ENCODE measurements around the gene FBXO42.
A peak's percentile ranks its signal among the peaks of the same experiment; 100 is the strongest.
"Not testable (repeated sequence)": the region's sequence is repeated elsewhere in the genome, so short reads cannot be mapped to it uniquely, and the experiment has no call there.

FBXO42 gene

DNA sequence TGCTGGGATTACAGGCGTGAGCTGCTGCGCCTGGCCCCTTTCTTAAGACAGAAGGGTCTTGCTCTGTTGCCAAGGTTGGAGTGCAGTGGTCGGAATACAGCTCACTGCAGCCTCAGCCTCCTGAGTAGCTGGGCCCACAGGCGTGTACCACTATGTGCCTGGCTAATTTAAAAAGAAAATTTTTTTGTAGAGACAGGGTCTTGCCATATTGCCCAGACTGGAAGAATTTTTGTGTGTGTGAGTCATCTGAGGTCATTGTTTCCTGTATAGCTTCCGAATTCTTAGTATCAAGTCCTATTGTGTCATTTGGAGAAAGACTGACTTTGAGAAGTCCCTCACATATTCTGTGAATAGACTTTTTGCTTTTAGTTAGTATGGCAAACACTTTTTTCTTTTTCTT lies 19.4 kb upstream of the FBXO42 start:
- DNase-seq = no peak

GRCh38 chr1:16369821-16370220 lies 17.5 kb upstream of the FBXO42 start:
- no peak for DNase-seq

- DNase-seq = no peak
These were observed 15.9 kb upstream of the FBXO42 start for GRCh38 chr1:16367968-16368890.

GRCh38 chr1:16367258-16367967 lies 15.1 kb upstream of the FBXO42 start:
- DNase-seq = peak; percentile 79

DNA sequence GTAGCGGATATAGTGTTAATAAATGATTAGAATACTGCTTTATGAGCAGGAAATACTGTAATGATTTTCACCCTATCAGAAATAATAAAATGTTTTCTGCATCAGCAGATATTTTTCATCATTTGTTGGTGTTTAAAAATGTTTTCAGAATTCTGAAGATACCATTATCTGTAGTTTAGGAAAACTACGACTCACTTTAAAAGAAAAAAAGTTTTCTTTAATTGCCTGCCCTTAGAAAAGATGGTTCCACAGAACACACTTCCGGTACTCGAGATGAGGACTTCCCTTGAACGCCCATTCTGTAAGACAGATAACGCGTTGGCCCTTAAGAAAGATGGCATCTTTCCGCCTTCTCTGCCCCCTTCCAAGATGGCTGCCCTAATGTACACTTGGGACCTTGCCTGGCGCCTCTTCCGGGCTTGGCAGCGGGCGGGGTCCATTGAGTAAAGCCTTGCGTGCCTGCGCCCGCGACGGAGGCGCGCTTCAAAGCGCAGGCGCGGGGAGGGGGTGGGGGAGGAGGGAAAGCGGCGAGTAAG lies 14.5 kb upstream of the FBXO42 start, which contains the start of gene SZRD1:
TSS of gene SZRD1 (plus strand) at position 521 of the 536 bp plus-strand sequence. CDS start 16 bp downstream, outside the sequence.
- DNase-seq = peak; percentile 95

- not testable (repeated sequence) for DNase-seq
These were observed 12.8 kb upstream of the FBXO42 start for GRCh38 chr1:16365146-16365498.

DNA sequence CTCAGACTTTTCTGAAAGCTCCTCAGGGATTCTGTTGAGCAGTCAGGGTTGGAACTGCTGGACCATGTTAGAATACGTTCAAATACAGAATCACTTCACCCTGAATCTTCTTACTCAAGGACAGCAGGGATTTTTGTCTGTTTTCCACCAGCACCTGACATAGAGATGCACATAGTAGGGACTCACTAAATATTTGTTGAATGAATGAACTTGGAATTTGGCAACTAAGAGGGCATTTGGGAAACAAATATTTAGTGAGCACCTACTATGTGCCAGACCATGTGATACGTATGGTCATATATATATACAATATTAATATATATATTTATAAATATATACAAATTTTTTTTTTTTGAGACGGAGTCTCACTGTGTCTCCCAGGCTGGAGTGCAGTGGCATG lies 4.6 kb upstream of the FBXO42 start:
- DNase-seq = no peak

DNA sequence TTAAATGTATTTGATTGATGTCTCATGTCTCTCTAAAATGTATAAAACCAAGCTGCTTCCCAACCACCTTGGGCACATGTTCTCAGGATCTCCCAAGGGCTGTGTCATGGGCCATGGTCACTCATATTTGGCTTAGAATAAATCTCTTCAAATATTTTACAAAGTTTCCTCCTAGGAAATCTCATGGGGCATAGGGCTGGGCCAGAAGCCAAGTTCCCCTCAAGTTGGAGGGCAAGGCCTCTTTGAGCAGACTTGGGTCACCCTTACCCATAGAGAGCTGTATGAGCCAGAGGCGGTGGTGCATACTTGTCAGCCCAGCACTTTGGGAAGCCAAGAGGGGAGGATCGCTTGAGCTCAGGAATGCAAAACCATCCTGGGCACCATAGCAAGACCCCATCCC lies 2.3 kb upstream of the FBXO42 start:
- no peak for DNase-seq

DNA sequence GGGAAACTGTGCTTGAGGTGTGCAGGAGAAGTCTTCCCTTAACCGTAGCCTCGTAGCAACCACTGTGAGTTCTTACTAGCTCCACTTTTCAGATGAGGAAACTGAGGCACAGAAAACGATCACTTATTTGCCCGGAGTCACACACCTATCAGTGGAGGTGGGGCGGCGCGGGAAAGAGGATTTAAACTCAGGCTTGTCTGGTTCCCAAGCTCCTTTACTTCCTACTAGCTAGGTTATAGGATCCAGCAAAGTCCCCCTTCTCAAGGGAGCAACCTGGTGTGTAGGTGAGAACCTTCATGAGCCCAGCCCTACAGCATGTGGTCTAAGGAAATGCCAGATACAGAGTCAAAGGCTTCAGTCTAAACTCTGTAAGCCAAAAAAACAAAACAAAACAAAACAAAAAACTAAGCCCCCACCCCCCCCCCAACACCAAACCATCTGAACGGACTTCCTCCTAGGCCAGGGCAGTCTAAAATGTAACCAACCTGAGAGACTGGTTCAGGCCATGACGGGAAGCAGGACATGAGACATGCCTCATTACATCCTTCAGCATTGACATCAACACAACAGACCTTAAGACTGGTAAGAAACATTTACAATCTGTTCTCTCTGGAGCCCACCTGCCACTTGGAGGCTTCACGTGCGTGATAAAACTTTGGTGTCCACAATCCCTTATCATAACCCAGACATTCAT lies 709 bp upstream of the FBXO42 start:
- no peak for DNase-seq

GRCh38 chr1:16351456-16351993 lies 755 bp downstream of the FBXO42 start:
- DNase-seq = no peak

GRCh38 chr1:16349847-16350406 lies 2.4 kb downstream of the FBXO42 start:
- DNase-seq = no peak

GRCh38 chr1:16348414-16349182 lies 3.7 kb downstream of the FBXO42 start:
- DNase-seq = no peak

DNA sequence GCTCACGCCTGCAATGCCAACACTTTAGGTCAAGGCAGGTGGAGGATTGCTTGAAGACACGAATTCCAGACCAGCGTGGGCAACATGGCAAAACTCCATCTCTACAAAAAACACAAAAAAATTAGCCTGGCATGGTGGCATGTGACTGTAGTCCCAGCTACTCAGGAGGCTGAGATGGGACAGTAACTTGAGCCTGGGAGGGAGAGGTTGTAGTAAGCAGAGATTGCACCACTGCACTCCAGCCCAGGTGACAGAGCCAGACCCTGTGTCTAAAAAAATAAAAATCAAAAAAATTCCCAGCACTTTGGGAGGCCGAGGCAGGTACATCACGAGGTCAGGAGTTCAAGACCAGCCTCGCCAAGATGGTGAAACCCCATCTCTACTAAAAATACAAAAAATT lies 9.0 kb downstream of the FBXO42 start:
- not testable (repeated sequence) for DNase-seq

DNA sequence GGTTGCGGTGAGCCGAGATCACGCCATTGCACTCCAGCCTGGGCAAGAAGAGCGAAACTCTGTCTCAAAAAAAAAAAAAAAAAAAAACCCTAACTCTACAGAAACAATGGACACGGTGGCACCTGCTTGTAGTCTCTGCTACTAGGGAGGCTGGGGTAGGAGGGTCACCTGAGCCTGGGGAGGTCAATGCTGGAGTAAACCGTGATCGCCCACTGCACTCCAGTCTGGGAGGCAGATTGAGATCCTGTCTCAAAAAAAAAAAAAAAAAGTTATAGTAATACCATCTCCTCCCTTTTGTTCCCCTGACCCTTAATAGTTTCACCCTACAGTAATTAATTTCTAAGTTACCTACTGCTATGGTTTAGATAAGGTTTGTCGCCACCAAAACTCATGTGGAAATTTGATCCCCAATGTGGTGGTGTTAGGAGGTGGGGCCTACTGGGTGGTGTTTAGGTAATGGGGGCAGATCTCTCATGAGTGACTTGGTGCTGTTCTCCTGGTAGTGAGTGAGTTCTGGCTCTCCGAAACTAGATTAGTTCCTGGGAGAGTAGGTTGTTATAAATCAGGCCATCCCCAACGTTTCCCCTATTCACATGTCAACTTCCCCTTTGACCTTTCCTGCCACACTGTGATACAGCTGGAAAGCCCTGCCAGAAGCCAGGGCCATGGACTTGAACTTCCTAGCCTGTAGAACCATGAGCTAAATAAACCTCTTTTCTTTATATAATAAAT lies 9.8 kb downstream of the FBXO42 start:
- no peak for DNase-seq

DNA sequence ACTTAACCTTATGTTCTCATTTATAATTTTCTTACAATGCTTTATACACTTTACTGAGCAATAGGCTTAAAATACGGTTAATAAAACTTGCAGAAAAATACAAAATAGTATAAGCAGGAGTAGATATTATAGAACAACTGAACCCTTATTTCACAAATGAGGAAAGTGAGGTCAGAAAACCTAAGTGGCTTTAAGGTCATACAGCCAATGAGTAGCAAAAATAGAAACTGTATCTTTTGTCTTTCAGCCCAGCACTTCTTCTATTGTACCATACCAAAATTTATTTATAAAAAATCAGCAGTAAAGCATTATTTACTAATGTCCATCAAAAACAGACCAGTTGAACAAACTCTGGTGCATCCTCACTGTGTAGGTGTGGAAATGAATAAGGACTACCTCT lies 11.6 kb downstream of the FBXO42 start:
- no peak for DNase-seq

DNA sequence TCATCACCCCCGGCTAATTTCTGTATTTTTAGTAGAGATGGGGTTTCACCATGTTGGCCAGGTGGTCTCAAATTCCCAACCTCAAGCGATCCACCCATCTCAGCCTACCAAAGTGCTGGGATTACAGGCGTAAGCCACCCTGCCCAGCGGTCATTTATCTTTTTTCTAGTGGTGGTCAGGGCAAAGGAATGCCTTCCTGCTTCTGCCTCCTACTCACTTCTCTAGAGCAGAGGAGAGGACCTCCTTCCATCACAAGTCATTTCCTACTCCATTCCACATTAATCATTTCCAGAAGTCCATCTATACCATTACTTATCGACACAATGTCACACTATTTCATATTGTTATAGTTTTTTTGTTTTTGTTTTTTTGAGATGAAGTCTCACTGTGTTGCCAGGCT lies 13.3 kb downstream of the FBXO42 start:
- no peak for DNase-seq

DNA sequence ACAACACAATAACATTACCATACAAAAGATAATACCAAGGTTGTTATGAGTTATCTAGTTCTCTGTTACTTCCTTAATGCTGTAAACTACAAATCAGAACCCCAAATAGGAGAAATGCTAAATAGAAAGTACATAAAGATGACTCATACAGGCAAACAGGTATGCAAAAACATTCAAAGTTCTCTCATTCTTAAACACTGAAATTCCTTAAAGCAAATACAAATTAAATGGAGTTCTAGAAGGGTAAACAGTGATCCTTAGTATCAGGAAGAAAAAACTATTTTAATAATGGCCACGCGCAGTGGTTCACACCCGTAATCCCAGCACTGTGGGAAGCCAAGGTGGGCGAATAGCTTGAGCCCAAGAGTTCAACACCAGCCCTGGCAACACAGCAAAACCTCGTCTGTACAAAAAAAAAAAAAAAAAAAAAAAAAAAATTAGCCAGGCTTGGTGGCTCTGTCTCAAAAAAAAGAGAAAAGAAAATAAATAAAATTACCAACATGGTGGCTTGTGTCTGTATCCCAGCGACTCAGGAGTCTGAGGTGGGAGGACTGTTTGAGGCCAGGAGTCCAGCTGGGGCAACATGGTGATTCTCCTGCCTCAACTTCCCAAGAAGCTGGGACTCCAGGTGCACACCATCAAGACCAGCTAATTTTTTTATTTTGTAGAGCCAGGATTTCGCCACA lies 17.5 kb downstream of the FBXO42 start:
- no peak for DNase-seq

GRCh38 chr1:16326833-16327404 lies 25.4 kb downstream of the FBXO42 start:
- DNase-seq = no peak

DNA sequence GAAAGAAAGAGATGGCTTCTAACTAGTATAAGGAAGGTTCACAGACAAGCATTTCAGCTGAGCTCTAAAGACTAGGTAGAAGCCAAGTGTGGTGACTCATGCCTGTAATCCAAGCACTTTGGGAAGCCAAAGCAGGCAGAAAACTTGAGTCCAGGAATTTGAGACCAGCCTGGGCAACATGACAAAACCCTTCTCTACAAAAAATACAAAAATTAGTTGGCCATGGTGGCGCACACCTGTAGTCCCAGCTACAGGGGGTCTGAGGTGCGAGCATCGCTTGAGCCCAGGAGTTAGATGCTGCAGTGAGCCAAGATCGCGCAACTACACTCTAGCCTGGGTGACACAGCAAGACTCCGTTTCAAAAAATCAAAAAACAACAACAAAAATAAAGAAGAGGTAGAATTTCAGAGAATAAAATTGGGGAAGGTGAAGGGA lies 27.8 kb downstream of the FBXO42 start:
- no peak for DNase-seq

Data from GOT3 (cell line).